Stimulated activated CD4-positive, alpha-beta T cell treated with anti-CD3 and anti-CD28 coated beads, Interleukin-1b, Interleukin-23, amount 100 ng/mL, for 4 hours (primary cell): ENCODE data around the gene CSNK2A3.
"Not testable (repeated sequence)": the region's sequence is repeated elsewhere in the genome, so short reads cannot be mapped to it uniquely, and the experiment has no call there.

Source experiments
- DNase-seq, 2 donors: peaks; one replicate each; pipeline ENCODE4 v3.0.0-alpha.2; 2020; ENCODE audit warnings: low read depth in 2 of 2

Gene CSNK2A3

GRCh38 chr11:11352878-11353277, at the start of gene CSNK2A3:
TSS of gene CSNK2A3 (minus strand) at chr11:11353250. CDS start at chr11:11353119, 131 bp downstream.
- DNase-seq = not testable (repeated sequence)

GRCh38 chr11:11401960-11402535, 49.0 kb upstream of the CSNK2A3 start:
- DNase-seq = no peak

GRCh38 chr11:11400635-11401232, 47.7 kb upstream of the CSNK2A3 start:
- DNase-seq = no peak

- no peak for DNase-seq
Measured at GRCh38 chr11:11400121-11400520, 47.1 kb upstream of the CSNK2A3 start.

DNA sequence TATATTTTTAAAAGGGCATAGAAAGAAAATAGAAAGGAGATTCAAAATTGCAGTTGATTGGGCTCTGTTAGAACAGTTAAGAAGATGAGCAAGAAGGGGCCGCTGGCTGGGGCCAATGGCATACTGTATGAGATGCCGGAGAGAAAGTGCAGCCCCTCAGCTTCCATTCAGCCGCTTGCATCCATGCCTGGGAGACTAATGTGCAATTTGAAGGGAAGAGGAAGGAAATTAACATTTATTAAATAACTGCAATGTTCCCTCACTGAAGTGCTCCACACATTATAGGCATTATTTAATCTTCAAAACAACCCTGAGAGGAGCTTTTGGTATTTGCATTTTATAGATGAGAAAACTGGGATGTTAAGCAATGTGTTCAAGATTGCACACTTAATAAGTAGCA, 44.7 kb upstream of the CSNK2A3 start:
- DNase-seq = no peak

- no peak for DNase-seq
Measured at GRCh38 chr11:11397036-11397415, 44.0 kb upstream of the CSNK2A3 start.

GRCh38 chr11:11396301-11397035, 43.4 kb upstream of the CSNK2A3 start:
- DNase-seq = no peak

DNA sequence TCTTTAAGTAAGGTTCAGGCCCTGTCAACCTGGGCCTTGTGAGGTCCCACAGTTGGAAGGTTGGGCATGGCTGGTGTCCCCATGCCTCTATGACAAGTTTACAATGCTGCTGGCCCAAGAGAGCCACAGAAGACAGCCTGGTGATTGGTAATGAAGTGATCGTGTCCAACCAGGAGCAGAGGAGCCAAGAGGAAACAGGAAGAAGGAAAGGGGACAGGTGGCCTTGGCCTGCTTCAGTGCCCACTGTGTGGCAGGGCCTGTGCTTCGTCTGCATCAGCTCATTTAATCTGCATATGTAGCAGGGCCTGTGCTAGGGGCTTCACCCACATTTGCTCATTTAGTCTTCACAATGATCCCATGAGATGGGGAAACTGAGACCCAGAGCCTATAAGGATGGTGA, 42.1 kb upstream of the CSNK2A3 start:
- DNase-seq = no peak

DNA sequence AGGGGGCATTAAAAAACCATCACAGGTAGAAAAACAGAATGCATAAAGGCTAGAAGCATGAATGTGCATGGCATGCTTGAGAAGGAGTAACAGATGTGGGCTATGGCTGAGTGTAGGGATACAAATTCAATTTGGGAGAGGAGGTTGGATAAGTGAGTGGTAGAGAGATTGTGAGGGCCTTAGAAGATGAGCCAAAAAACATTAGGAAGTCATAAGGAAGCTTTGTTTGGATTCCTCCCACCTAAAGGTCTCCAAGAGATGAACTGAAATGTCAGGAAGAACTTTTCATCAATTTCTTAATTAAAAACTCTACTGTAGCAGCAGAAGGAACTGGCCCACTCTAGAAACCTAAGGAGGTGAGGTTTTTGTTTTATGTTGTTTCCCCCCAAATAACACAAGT, 41.2 kb upstream of the CSNK2A3 start:
- no peak for DNase-seq

DNA sequence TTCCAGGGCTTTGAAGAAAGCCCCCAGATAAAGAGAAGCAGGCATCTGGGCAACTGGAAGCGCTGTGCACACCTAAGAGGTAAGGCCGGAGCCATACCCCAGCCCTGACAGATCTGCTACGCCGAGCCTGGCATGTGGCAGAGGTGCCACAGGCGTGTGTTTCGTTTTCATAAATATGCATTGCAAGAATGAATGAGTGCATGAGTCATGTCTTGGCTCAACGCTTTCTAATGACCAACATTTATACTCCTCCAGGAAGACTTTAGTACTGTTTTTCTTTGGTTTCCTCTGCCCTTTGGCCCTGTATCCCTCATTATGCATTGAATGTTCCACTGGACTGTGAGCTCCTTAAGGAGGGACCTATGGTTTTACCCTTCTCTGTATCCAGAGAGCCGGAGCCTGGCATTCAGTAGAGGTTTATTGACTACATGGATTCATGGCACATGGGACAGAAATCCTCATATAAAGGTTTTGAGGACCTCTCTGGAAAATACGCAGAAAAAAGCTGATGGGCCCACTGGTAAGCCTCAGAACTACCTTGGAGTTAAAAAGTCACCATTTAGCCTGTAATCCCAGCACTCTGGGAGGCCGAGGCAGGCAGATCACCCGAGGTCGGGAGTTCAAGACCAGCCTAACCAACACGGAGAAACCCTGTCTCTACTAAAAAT, 38.9 kb upstream of the CSNK2A3 start:
- no peak for DNase-seq

DNA sequence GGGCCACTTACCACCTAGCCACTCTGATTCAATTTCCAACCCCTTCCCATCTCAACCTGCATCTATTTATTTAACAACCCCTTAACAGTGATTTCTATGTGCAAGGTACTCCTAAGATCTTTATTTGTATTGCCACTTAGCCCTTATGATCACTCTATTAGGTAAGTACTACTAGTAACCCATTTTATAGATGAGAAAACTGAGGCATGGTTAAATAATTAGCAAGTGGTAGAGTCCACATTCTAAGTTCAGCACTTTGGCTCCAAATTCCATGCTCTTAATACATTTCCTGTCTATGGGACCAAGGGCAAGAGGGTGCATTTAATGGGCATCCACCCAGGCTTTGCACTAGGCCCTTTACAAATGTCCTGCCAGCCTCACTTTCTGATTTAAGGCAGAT, 38.1 kb upstream of the CSNK2A3 start:
- DNase-seq = no peak

- DNase-seq = no peak
Measured at GRCh38 chr11:11390068-11390771, 37.2 kb upstream of the CSNK2A3 start.

- no peak for DNase-seq
Measured at GRCh38 chr11:11389238-11389637, 36.2 kb upstream of the CSNK2A3 start.

- no peak for DNase-seq
Measured at GRCh38 chr11:11387622-11388305, 34.7 kb upstream of the CSNK2A3 start.

DNA sequence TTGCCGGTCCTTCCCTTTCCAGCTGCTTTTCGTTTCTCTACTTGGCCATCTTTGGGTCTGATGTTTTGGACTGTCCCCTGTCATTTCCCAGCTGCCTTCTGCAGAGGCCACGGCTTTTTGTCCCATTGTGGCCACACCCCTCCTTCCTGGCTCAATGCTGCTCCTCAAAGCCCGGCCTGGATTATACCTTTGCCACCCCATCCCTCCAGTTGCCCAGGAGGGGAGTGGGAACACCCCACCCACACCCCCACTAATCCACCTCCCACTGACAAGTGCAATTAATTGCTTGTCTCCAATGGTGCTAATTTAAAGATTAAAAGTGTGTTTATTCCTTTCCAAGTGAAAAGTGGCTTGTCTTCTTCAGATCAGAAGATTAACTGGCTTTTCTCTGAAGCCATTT, 34.2 kb upstream of the CSNK2A3 start:
- DNase-seq = no peak

DNA sequence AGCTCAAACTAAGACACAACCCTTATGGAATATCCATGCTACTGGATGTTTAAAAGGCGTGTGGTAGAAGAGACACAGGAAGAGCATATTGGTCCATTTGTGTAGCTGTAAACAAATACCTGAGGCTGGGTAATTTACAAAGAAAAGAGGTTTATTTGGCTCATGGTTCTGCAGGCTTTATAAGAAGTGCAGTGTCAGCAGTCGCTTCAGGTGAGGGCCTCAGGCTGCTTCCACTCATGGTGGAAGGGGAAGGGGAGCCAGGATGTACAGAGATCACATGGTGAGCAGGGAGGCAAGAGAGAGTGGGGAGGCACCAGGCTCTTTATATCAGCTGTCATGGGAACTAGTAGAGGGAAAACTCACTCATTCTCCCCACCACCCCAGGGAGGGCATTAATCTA, 31.8 kb upstream of the CSNK2A3 start:
- DNase-seq = no peak

DNA sequence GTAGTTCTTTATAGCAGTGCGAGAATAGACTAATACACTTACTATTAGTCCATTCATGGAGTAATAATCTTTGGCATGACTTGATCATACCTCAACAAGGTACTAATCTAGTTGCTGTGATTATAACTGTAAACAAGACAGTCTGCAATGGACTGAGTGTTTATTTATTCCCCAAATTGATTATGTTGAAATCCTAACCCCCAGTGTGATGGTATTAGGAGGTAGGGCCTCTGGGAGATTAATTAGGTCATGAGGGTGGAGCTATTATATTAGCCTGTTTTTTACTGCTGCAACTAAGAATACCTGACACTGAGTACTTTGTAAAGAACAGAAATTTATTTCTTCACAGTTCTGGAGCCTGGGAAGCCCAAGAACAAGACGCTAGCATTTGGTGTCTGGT, 30.9 kb upstream of the CSNK2A3 start:
- DNase-seq = no peak

DNA sequence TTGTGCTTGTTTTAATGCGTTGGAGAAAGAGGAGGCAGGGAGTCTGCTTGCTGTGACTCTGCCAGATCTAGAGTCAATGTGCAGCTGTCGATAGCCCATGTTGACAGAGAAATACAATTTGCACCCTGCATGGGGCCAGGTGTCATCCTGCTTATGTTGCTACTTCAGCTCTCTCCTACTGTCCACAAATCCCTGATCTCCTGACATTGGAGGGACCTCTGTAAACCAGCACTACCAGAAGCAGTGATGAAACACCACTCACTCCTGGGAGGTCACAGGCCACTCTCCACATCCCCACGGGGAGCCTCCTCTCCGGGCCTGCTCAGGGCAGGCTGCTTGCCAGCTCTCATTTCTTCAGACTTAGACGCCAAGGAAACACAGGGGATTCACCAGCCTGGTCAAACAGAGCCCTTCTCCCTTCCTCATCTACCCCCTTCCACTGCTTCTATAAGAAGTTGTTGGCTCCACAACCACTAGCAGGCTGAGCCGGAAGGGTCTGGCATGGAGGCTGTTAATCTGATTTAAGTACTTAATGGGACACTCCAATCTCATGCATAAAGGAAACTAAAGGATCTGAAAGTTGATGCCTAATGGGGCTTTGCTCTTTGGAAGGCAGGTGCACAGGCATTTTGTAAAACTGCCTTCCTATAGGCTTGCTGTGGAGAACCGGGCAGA, 29.9 kb upstream of the CSNK2A3 start:
- no peak for DNase-seq

- no peak for DNase-seq
Measured at GRCh38 chr11:11381471-11382105, 28.5 kb upstream of the CSNK2A3 start.

- no peak for DNase-seq
Measured at GRCh38 chr11:11380883-11381282, 27.8 kb upstream of the CSNK2A3 start.

- DNase-seq = no peak
Measured at GRCh38 chr11:11380340-11380739, 27.3 kb upstream of the CSNK2A3 start.
